Inflammatory macrophage treated with lipopolysaccharide for 1 hour (primary cell): ENCODE measurements around the gene C6orf52.
"Not testable (repeated sequence)": the region's sequence is repeated elsewhere in the genome, so short reads cannot be mapped to it uniquely, and the experiment has no call there.

Source experiments
- DNase-seq, 2 donors: peaks; one replicate each; pipeline ENCODE4 v3.0.0-alpha.2; 2020 to 2022

Gene C6orf52

DNA sequence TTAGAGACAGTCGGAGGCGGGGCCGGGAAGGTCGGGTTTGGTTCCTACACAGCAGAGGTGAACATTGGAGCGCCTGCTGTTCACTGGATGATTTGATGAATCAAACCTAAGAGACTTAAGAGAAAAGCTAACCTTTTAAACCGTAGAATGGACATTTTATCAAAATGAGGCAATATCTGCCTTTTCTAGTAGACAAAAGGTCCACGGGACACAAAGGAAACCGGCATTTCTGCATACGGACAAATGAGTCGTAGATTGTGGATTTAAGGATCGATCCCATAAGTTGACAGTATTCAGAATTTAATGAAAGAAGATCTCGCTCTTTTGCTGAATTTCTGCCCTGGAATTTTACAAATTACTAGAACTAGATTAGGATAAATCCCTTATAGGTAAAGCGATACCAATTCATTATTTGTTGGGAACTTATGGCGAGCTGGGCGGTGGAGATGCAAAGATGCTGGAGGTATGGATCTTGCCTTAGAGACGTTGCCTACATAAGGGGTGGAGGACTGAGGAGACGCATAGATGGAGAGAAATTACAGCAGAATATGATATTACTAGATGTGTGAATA is 756 bp upstream of the C6orf52 start:
- DNase-seq = no peak

DNA sequence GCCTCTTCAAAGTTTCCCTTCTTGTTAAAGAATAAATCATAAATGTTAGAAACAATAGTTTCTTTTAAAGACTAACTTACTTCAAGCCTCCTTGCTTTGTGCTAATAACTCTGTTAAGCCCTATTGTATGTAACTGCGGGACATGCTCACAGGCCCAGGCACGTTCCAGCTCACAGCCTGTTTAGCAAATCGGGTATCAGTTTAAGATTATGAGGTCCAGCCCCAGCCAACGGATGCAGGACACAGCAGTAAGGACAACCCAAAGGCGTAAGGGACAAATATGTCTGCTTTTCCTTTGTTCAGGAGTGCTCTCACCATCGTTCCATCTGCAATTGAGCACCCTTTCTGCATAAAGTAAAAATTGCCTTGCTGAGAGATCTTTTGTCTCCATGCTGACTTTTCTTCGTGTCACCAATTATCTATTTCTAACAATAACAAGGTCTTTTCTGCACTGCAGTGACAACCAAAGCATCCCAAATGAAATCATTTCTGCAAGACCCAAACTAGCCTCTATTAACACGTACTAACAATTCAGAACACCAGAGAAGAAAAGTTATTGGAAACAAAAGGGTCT is 1.4 kb downstream of the C6orf52 start:
- no peak for DNase-seq

DNA sequence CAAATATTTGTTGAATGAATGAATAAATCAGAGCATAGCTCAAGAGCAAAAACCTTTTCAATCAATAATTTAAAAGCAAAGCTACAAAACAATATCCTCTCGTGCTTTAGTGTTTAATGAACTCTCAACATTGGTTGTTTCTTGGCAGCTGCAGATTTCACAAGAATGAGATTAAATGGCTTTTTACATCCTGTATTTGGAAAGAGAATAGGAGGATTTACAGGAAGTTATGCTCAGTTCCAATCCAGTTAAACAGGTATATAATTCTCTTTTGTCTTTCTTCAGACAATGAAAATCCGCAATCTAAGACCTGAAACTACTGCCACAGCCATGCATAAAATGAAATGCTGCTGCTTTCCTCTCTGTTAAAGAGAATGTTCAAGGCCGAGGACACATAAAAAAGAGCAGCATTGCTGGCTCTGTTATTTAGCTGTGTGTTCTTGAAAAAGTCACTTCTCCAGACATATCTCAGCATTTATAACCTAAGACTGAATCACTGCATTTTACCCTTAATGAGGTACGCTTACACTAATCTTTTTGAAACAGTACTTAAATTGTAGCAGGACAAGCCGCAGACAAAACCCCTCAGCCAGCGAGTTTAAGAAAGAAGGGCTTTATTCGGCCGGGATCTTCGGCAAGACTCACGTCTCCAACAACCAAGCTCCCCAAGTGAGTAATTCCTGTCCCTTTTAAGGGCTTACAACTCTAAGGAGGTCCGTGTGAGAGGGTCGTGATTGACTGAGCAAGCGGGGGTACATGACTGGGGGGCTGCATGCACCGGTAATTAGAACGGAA is 3.6 kb downstream of the C6orf52 start:
- DNase-seq = no peak

DNA sequence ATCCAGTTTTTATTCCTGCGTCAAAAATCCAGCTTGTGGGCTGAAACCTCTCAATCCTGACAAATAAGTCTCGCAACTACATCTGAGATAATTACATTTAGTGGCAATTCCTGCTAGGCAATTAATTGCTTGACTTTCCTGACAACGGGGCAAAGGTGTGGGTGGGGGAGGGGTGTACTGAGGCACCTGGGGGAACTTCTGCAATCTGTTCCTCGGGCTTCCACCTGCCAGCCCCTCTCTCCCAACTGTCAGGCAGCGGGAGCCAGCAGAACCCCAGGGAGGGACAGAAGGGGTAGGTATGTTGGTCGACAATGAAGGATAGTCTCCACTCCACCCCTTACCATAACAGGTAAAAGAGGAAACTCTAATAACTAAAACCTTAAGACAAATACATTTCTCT is 6.8 kb downstream of the C6orf52 start:
- no peak for DNase-seq

DNA sequence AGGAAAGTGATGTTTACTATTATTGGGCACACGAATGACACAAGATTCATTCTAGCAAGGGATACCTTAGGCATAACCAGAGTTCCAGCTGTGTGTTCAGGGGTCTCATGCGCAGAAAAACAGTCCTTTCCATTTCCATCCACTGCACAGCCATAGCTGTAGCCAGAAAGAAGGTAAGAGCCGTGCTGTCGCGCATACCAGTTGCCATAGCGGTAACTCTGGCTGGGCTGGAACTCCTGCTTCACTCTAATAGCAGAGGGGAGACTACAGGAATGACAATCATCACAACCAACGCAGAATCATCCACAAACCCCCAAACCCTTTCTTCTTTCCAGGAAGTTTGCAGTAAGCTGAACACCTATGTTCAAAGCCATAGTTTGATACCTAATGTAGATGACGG is 7.5 kb downstream of the C6orf52 start:
- DNase-seq = no peak

DNA sequence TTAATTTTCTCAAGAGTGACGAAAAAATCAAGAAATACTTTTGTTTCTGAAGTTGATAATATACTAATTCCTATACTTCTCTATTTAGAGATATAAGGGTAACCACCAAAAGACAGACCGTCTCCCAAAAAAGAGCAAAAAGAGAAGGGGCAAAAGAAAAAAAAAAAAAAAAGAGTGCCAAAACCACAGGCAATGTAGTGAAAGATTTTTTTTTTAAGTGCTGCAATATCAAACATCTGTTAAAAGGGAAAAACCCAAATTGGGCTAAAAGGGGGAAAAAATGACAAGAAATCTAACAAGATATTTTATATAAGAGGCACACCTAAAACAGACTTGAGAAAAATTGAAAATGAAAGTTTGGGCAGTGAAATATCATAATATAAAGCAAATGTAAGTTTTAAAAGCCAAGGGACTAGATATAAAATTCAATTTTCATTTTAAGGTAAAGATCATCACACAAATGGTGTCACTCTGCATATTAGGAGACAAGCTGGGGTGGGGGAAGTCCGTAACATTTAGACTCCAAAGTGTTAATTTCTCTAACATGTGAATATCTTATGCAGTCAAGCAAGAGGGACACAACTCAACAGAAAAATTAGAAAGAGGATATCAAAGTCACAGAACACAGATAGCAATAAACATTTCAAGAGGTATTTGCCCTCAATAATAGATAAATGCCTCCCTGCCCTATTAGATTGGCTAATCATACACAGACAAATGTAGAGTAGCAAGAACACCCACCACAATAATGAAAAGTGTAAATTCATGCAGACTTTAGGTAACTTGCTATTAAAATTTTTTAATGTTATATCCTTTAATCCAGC is 9.1 kb downstream of the C6orf52 start:
- no peak for DNase-seq

DNA sequence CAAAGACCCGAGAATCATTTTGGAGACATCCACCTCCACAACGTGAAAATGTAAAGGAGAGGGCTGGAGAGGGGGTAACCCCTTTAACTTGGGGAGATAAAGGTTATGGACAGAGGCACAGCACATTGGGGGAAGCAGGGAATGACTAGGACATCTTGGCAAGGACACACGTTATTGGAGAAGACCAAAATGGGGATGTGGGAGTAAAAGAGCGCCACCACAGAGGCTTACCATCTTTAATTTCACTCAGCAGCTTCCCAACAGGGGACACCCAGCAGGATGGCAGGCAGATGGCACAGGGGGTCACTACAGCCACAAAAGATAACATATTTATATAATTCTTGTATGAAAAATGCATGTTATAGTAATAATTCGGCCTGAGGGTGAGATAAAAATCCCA is 9.8 kb downstream of the C6orf52 start:
- DNase-seq = no peak

DNA sequence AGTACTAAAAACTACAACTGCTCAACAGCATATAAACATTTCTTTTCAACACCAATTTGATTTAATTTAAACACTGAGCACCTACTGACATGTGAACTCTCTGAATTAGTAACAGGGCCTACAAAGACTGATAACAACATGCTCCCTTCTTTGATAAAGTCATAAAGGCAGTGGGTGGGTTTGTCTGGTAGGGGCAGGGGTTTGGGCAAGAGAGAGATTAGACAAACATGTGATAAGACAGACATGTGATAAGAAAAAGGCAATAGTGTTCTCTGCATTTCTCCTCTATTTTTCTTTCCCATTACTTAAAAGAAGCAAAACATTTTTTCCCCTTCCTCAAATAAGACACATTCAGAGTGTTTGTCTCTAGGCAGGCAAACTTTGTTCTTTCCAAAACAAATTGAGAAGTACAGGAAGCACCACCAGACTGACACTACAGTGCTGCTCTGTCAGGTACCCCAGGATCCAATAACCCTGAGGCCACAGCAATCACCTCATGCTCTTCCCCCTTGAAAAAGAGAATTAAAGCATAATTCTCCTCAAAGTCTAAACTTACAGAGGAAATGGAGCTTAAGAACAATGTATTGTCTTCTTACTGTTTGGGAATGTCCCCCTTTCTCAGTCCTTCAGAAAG is 11.9 kb downstream of the C6orf52 start:
- no peak for DNase-seq

DNA sequence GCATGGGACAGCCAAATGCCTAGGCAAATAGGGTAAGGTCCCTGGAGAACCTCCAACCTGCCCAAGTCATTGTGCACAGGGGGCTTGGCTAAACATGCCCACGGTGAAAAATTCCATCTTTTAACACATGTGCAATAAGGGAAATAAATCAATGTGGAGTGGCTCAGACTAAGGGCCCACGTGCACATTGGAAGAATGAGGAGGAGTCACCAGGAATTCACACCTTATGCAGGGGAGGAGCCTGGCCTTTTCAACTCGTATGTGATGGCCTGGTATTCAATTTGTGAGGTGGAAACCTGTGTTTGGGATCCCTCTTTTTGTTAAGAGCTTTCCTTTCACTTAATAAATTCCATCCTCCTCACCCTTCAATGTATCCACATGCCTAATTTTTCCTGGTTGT is 12.6 kb downstream of the C6orf52 start:
- no peak for DNase-seq

DNA sequence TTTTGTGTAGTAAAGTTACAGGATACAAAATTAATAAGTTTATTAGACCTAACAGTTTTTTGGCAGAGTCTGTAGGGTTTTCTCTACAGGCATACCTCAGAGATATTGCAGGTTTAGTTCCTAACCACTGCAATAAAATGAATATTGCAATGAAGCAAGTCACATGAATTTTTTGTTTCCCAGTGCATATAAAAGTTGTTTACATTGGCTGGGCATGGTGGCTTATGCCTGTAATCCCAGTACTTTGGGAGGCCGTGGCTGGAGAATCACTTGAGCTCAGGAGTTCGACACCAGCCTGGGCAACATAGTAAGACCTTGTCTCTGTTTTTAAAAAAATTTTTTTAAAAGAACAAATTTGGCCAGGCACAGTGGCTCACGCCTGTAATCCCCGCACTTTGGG is 16.0 kb downstream of the C6orf52 start:
- DNase-seq = no peak

DNA sequence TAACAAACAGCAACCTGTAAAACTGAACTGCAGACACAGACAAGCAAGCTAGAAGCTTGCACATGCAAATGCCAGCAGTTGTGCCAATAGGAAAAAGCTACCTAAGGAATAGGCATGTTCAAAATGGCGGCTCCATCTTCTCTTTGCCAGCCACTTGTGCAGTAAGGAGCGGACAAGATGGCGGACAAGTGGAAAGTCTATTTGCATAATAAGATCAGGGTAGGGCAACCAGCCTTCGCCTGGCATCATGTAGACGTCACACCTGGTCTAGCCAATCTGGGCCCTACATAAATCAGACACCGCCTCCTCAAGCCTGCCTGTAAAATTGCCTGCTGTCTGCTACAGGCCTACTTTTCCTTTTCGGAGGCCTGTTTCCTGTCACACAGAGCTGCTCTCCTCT is 18.0 kb downstream of the C6orf52 start:
- DNase-seq = no peak

DNA sequence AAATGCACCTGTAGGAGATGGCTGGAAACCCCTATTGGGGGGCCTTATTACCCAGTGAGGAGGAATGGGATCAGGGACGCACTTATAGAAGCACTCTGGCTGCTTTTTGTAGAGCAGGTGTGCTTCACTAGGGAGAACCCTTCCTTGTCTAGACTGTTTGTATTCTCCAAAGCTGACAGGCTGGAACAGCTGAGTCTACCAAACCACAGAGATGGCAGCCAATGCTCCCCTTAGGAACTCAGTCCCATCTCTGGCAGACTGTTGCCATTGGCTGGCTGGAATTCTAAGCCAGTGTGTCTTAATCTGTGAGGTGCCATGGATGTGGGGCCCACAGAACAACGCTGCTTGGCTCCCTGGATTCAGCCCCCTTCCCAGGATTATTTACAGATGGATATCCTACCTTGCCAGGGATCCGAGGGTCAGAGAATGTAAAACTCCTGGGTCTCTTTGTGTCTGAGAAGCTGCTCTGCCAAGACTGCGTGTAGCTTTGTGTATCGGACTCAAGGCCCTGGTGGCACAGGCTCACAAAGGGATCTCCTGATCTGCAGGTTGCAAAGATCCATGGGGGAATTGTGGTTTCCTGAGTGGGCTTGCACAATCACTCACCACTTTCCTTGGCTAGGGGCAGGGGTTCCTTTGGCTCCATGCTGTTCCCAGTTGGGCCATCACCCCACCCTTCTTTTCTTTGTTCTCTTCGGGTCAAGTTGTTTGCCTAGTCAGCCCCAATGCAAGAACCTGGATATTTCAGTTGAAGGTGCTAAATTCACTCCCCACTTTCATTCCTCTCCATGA is 26.1 kb downstream of the C6orf52 start:
- DNase-seq = no peak

DNA sequence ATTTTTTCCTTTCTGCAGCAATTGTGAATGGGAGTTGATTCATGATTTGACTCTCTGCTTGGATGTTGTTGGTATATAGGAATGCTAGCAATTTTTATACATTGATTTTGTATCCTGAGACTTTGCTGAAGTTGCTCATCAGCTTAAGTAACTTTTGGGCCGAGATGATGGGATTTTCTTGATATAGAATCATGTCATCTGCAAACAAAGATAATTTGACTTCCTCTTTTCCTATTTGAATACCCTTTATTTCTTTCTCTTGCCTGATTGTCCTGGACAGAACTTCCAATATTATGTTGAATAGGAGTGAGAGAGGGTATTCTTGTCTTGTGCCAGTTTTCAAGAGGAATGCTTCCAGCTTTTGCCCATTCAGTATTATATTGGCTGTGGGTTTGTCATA is 28.8 kb downstream of the C6orf52 start:
- DNase-seq = not testable (repeated sequence)

DNA sequence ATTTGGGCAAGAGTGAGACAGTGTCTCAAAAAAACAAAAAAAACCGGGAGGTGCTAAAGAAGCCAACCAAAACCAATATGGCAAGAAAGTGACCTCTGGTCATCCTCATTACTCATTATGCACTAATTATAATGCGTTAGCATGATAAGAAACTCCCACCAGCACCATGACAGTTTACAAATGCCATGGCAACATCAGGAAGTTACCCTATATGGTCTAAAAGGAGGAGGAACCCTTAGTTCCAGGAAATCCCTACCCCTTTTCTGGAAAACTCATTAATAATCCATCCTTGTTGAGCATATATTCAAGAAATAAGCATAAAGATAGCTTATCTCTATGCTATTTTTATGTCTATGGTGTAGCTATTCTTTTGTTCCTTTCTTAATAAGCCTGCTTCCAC is 31.7 kb downstream of the C6orf52 start:
- no peak for DNase-seq

DNA sequence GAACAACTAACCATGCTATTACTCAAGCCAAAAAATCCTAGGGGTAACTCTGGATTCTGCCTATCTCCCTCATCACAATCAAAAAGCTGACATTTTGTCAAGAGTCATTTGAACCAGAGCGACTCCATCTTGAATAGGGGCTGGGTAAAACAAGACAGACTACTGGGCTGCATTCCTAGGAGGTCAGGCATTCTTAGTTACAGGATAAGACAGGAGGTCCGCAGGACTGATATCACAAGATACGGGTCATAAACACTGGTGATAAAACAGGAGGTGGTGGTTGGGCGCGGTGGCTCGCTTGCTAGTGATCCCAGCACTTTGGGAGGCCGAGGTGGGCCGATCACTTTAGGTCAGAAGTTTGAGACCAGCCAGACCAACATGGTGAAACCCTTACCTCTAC is 32.2 kb downstream of the C6orf52 start:
- no peak for DNase-seq

DNA sequence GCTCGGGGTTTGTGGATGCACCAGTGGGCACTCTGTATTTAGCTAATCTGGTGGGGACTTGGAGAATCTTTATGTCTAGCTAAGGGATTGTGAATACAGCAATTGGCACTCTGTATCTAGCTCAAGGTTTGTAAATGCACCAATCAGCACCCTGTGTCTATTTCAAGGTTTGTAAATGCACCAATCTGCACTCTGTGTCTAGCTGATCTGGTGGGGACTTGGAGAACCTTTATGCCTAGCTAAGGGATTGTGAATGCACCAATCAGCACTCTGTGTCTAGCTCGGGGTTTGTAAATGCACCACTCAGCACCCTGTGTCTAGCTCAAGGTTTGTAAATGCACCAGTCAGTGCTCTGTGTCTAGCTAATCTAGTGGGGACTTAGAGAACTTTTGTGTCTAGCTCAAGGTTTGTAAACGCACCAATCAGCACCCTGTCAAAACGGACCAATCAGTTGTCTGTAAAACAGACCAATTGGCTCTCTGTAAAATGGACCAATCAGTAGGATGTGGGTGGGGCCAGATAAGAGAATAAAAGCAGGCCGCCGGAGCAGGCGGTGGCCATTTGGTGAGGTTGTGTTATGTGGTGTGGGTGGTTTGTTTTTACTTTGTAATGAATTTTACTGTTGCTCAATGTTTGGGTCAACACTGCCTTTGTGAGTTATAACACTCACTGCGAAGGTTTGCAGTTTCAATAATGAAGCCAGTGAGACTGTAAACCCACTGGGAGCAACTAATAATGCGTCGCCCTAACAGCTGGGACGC is 33.8 kb downstream of the C6orf52 start:
- DNase-seq = not testable (repeated sequence)

DNA sequence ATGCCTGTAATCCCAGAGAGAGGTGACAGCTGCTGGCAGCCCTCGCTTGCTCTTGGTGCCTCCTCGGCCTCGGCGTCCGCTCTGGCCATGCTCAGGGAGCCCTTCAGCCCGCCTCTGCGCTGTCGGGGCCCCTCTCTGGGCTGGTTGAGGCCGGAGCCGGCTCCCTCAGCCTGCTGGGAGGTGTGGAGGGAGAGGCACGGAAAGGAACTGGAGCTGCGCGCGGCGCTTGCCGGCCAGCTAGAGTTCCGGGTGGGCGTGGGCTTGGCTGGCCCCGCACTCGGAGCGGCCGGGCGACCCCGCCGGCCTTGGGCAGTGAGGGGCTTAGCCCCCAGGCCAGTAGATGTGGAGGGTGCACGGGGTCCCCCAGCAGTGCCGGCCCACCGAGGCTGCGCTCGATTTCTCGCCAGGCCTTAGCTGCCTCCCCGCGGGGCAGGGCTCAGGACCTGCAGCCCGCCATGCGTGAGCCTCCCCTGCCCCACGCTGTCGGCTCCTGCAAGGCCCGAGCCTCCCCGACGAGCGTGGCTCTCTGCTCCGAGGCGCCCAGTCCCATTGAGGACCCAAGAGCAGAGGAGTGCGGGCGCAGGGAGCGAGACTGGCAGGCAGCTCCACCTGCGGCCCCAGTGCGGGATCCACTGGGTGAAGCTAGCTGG is 34.6 kb downstream of the C6orf52 start:
- no peak for DNase-seq

DNA sequence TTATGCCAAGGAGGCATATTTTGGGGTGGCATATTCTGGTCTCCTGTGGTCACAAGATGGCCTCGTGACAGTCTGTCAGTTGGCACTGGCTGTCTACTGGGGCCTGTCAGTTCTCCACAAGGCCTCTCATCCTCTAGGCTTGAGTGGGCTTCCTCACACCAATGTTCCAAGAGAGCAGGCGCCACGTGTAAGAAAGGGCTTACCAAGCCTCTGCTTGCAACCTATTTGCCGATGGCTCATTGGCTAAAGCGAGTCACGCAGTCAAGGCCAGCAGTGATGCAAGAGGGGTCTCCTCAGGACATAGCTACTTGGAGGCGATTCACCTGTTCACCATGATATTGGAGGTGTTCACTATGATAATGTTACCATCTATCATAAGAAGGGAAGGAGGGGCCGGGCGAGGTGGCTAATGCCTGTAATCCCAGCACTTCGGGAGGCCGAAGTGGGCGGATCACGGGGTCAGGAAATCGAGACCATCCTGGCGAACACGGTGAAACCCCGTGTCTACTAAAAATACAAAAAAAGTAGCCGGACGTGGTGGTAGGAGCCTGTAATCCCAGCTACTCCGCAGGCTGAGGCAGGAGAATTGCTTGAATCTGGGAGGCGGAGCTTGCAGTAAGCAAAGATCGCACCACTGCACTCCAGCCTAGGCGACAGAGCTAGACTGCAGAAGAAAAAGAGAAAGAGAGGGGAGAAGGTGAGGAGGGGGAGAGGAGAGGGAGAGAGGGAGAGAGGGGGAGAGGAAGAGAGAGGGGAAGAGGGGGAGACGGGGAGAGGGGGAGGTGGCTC is 35.3 kb downstream of the C6orf52 start:
- DNase-seq = no peak

DNA sequence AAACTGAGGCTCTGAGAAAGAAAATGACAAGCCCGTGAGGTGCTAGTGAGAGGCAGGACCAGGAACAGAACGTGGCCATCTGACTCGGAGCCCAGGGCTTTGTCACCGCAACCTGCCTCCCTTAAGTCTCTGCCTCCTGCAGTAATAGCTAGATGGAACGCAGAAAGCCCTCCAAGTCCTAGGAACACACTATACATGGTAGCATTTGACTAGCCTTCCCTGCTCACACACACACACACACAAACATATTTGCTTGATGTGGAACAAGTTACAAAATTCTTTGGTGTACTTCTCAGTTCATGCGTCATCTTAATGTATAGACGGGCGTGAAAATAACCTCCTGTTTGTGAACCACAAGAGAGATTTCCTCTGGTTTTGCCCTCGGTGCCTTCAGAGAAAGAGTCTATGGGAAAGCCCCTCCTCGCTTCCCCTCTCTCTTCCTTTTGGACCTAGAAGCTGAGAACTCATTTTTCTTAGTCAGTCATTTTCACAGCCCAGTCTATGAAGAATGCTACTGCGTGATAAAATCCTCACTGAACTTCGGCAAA is 38.8 kb downstream of the C6orf52 start:
- DNase-seq = peak; percentile 65 to 70

DNA sequence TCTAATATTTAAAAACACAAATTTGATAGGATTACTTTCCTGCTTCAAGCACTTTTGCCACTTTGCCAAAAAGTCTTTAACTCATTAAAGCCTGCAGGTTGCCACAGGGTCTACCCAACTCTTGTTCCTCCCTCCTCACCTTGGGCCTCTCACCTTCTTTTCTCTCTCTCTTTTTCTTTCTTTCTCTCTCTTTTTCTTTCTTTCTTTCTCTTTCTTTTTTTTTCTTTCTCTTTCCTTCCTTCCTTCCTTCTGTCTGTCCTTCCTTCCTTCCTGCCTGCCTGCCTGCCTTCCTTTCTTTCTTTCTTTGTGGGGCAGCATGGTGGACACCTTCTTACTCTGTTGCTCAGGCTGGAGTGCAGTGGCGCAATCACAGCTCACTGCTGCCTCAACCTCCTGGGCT is 50.2 kb downstream of the C6orf52 start:
- DNase-seq = no peak
